HG03045 (cell line): ENCODE data around the gene DENND4C.
"Not testable (repeated sequence)": the region's sequence is repeated elsewhere in the genome, so short reads cannot be mapped to it uniquely, and the experiment has no call there.

Experiments used
- ATAC-seq: cut with Tn5 transposase; IDR thresholded peaks from one replicate; pipeline ENCODE4 v1.9.1; 2021; ENCODE audit warnings: mild to moderate bottlenecking, moderate library complexity; ENCODE audit not compliant: unreplicated experiment

DENND4C gene

GRCh38 chr9:19223724-19224123 lies 6.8 kb upstream of the DENND4C start:
- no peak for ATAC-seq

- ATAC-seq: no peak
These were observed 5.9 kb upstream of the DENND4C start for GRCh38 chr9:19224563-19224962.

GRCh38 chr9:19229595-19230354 lies 718 bp upstream of the DENND4C start:
- ATAC-seq: peak; percentile 57

DNA sequence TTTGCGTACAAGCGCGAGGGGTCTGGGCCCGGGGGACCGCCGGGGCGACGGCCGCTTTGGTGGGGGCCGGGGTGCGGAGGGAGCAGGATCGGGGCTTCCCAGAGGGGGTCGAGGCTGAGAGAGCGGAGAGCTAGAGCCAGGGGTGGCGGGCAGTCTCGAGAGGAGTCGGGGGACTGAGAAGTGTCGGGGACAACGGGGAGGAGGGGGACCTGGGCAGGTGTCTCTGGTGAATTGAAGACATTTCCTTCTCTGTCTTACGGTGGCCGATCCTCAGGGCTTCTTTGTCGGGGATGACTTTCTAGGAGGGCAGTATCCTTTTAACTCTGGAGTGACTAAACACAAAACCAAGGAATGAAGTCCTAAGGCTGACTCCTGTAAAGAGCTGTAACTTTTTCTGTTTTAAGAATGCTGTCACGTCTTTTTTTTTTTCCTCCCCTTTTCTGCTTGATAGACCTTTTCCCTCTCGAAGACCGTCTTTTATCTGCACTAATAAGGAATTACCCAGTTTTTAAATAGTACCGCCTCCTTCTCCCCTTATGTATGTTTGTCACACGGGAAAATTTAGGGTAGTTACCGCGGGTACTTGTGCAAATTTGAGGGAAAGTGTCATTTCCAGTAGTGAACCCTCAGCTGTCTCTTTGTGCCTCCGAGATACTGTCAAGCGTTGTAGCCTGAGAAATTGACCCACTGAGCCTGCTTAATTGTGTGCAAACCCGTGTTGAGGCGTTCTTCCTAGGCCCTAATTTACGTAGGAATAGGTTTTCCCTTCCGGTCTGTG lies 822 bp downstream of the DENND4C start:
- ATAC-seq: no peak

DNA sequence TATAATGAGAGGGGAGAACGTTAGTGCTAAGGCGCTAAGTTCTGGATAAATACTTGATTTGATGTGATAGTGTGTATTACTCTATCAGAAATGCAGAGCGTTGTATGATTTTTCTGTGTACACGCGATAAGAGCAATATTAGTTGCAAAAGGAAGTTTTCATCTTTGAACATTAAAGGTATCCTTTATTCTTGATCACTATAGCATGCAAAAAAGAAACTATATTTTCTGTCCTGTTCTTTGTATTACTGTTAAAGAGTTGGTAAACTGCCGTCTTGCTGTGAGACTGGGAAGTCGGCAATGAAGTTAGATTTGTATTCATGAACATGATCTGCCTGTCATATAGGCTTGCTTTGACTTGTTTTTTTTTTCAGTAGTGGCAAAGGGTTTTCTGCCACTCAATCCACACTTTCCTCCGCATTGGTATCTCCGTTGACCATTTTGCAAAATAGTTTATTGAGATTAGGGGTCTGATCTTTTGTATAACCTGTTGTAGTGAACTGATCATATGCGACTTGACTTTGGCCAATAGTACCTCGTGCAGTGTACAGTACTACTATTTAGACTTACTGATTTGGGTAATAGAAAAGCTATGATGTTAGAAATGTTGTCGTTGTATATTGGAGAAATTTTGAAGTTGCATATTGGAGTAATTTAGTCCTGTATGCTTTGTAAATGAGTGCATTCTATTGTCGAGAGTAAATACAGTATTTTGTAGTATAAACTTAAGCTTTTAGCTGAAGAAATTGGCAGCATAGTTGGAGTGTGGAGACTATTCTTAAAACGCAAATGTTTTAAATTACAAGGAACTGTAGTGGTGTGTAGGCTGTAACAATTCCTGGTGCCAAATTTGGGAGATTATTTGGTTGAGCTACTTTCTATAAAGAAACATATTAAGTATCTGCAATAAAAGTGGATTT lies 1.7 kb downstream of the DENND4C start:
- ATAC-seq: no peak

- no peak for ATAC-seq
These were observed 2.3 kb downstream of the DENND4C start for GRCh38 chr9:19232823-19233194.

DNA sequence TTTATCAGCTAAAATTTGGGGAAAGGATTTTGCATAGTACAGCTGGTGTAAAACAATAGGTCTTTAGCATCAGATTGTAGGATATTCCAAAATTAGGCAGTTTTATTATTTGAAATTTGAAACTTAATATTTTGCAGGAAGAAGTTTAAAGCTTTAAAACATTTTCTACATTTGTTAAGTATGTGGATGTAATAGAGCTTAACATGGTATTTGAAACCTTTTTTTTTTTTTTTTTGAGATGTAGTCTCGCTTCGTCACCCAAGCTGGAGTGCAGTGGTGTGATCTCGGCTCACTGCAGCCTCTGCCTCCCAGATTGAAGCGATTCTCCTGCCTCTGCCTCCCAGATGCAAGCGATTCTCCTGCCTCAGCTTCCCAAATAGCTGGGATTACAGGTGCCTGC lies 2.9 kb downstream of the DENND4C start:
- ATAC-seq: no peak

- ATAC-seq: no peak
These were observed 9.5 kb downstream of the DENND4C start for GRCh38 chr9:19239955-19240354.

GRCh38 chr9:19241728-19242127 lies 11.2 kb downstream of the DENND4C start:
- no peak for ATAC-seq

DNA sequence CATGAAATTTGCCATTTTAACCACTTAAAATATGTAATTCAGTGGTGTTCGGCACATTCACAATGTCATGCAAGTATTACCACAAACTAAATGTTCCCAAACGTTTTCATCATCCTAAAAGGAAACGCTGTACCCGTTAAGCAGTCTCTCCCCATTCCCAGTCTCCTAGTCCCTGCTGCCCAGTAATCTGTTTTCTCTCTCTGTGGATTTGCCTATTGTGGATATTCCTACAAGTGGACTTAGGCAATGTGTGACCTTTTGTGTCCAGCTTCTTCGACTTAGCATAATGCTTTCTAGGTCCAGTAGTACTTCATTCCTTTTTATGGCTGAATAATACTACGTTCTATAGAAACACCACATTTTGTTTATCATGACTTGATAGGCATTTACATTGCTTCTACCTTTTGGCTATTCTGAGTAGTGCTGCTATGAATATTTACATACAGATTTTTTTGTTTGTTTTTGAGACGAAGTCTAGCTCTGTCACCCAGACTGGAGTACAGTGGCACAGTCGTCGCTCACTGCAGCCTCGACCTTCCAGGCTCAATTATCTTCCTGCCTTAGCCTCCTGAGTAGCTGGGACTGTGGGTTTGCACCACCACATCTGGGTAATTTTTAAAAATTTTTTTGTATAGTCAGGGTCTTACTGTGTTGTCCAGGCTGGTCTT lies 13.0 kb downstream of the DENND4C start:
- no peak for ATAC-seq

DNA sequence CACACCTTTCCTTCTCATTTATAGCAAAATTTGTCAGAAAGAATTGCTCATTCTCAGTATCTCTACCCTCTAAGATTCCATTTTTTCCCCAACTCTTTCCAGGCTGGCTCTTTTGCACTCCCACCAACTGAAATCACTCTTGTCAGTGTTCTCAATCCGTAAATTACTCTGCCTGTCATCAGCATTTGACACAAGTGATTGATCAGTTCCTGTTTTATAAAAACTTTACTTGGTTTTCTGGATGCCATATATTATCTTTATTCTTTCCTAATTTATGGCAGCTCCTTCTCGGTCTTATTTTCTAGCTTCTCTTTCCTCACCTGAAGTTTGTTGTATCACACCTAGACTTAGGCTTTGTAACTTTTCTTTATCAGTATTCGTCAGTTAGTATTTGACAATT lies 16.4 kb downstream of the DENND4C start:
- no peak for ATAC-seq

- no peak for ATAC-seq
These were observed 16.9 kb downstream of the DENND4C start for GRCh38 chr9:19247420-19247819.

- not testable (repeated sequence) for ATAC-seq
These were observed 19.9 kb downstream of the DENND4C start for GRCh38 chr9:19250346-19250745.

DNA sequence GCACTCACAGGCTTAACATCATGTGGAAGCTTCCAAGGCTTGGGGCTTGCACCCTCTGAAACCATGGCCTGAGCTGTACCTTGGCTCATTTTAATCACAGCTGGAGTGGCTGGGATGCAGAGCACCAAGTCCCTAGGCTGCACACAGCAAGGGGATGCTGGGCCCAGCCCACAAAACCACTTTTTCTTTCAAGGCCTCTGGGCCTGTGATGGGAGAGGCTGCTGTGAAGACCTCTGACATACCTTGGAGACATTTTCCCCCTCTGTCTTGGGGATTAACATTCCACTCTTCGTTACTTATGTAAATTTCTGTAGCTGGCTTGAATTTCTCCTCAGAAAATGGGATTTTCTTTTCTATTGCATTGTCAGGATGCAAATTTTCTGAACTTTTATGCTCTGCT lies 20.7 kb downstream of the DENND4C start:
- not testable (repeated sequence) for ATAC-seq

DNA sequence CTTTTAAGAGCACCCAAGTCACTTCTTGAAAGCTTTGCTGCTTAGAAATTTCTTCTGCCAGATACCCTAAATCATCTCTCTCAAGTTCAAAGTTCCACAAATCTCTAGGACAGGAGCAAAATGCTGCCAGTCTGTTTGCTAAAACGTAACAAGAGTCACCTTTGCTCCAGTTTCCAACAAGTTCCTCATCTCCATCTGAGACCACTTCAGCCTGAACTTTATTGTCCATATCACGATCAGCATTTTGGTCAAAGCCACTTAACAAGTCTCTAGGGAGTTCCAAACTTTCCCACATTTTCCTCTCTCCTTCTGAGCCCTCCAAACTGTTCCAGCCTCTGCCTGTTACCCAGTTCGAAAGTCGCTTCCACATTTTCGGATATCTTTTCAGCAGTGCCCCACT lies 21.1 kb downstream of the DENND4C start:
- not testable (repeated sequence) for ATAC-seq

DNA sequence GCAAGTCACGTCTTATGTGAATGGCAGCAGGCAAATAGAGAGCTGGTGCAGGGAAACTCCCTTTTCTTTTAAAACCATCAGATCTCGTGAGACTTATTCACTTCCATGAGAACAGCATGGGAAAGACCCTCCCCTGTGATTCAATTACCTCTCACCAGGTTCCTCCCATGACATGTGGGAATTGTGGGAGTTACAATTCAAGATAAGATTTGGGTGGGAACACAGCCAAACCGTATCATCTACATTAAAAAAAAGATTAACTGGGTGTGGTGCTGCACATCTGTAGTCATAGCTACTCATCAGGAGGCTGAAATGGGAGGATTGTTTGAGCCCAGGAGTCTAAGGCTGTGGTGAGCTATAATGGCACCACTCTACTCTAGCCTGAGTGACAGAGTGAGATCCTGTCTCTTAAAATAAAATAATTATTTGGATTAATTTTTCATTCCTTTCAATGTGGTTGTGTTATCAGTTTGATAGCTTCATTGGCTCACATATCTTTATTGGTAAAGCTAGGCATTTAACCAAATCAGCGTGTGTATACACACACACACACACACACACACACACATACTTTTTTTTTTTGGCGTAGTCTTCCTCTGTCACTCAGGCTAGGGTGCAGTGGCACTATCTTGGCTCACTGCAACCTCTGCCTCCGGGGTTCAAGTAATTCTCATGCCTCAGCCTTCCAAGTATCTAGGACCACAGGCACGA lies 21.8 kb downstream of the DENND4C start:
- no peak for ATAC-seq

GRCh38 chr9:19252885-19253219 lies 22.4 kb downstream of the DENND4C start:
- no peak for ATAC-seq

DNA sequence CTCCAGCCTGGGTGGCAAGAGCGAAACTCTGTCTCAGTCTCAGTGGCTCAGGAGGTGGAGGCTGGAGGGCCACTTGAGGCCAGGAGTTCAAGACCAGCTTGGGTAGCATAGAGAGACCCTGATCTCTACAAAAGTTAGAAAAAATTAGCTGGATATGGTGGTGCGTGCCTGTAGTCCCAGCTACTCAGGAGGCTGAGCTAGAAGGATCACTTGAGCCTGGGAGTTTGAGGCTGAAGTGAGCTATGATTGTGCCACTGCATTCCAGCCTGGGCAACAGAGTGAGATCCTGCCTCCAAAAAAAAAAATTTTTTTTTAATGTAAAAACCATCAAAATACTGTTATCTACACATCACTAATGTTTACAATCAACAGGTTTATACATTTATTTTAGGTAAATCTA lies 24.6 kb downstream of the DENND4C start:
- no peak for ATAC-seq

DNA sequence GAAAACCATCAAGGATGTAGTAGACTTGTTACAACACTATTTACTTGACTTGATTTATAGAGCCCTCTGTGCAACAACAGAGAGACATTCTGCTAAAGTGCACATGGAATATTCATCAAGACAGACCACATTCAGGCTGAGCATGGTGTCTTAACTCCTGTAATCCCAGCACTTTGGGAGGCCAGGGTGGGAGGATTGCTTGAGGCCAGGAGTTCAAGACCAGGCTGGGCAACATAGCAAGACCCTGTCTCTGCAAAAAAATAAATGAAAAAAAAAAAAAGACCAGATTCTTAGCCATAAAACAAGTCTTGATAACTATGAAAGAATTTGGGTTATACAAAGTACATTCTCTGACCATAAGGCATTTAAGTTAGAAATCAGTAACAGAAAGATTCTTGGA lies 25.3 kb downstream of the DENND4C start:
- no peak for ATAC-seq

GRCh38 chr9:19259665-19260255 lies 29.3 kb downstream of the DENND4C start:
- ATAC-seq: not testable (repeated sequence)
